Natural killer cell (primary cell): ENCODE data around the gene TMEM184A. TPM values are rescaled to one million over a fixed set of nuclear protein-coding genes. Genes with fewer than 3 reads are reported as not detected.

Experiments
- ATAC-seq, 3 donors: fragments of 150-1000 bp in 2 of 3; fragments of 200-7000 bp in 1 of 3; cut with Tn5 transposase; 1 replicate in 1 of 3; 2 replicates in 2 of 3; pipeline ENCODE4 v1.10.0; 2021; ENCODE audit warnings: mild to moderate bottlenecking in 2 of 3, moderate library complexity in 2 of 3
- DNase-seq, 2 donors: peaks; one replicate each; pipeline versions ENCODE4 v3.0.0 to v3.0.0-alpha.2; 2013 to 2021; ENCODE audit warnings: mixed read lengths in 1 of 2
- H3K27ac ChIP-seq: one replicate; pipeline ENCODE4 v1.5.1; 2013; ENCODE audit warnings: mild to moderate bottlenecking, low read length
- H3K27me3 ChIP-seq: one replicate; pipeline ENCODE4 v1.6.1; 2013; ENCODE audit warnings: low read length; ENCODE audit not compliant: control insufficient read depth, insufficient read depth
- H3K36me3 ChIP-seq: one replicate; pipeline ENCODE4 v1.6.1; 2013; ENCODE audit warnings: low read length; ENCODE audit not compliant: control insufficient read depth, insufficient read depth
- H3K4me1 ChIP-seq: one replicate; pipeline ENCODE4 v1.6.1; 2013; ENCODE audit warnings: low read length; ENCODE audit not compliant: control insufficient read depth, insufficient read depth
- H3K4me3 ChIP-seq: one replicate; pipeline ENCODE4 v1.5.1; 2013; ENCODE audit warnings: low read length
- H3K9me3 ChIP-seq: one replicate; pipeline ENCODE4 v1.6.1; 2013; ENCODE audit warnings: low read length; ENCODE audit not compliant: control insufficient read depth, insufficient read depth
- H3K27ac Mint-ChIP-seq, 2 donors: one replicate each; pipeline ENCODE4 v1.8.0; 2022; ENCODE audit warnings: mild to moderate bottlenecking in 2 of 2, mixed read lengths in 2 of 2, moderate library complexity in 1 of 2
- H3K27me3 Mint-ChIP-seq, 2 donors: one replicate each; pipeline ENCODE4 v1.8.0; 2022; ENCODE audit warnings: low read depth in 2 of 2, mixed read lengths in 2 of 2
- H3K36me3 Mint-ChIP-seq: one replicate; pipeline ENCODE4 v1.8.0; 2022; ENCODE audit warnings: mixed read lengths
- H3K4me1 Mint-ChIP-seq, 2 donors: one replicate each; pipeline ENCODE4 v1.8.0; 2022; ENCODE audit warnings: mixed read lengths in 2 of 2
- H3K4me3 Mint-ChIP-seq: one replicate; pipeline ENCODE4 v1.8.0; 2022; ENCODE audit warnings: mild to moderate bottlenecking, moderate library complexity, mixed read lengths
- H3K9me3 Mint-ChIP-seq, 2 donors: one replicate each; pipeline ENCODE4 v1.8.0; 2022; ENCODE audit warnings: mixed read lengths in 2 of 2
- WGBS: methylation state at CpG from one replicate; pipeline ENCODE4 v1.1.7; 2013; ENCODE audit warnings: missing lambda C conversion rate; ENCODE audit not compliant: insufficient coverage; 5-methylcytosine and 5-hydroxymethylcytosine counted together
- intact Hi-C: fragments of 100-400 bp; cut with micrococcal nuclease; formaldehyde crosslinking; loops from one replicate; pipeline ENCODE4 v1.14.2; 2022
- total RNA-seq, 4 donors: library from RNA; stranded (reverse); fragments of 120-200 nt in 1 of 4; gene quantifications; one replicate each; pipeline versions ENCODE4 v1.2.3 to v1.2.4, GENCODE V29; 2013 to 2022
- TF ChIP-seq, protein P1 (sequence below): fragments of 200-600 bp; IDR thresholded peaks from one replicate; pipeline ENCODE4 v1.8.0; 2022; ENCODE audit warnings: antibody characterized with exemption

TMEM184A gene
- total RNA-seq, 3 donors from 2014 or later (not counting 1 experiment from before 2014, with no cell fraction given) = 0.14 TPM; not detected in 2

- no peaks in the 10 kb centered on the region for H3K36me3 Mint-ChIP-seq
- TF ChIP-seq, protein P1, sequence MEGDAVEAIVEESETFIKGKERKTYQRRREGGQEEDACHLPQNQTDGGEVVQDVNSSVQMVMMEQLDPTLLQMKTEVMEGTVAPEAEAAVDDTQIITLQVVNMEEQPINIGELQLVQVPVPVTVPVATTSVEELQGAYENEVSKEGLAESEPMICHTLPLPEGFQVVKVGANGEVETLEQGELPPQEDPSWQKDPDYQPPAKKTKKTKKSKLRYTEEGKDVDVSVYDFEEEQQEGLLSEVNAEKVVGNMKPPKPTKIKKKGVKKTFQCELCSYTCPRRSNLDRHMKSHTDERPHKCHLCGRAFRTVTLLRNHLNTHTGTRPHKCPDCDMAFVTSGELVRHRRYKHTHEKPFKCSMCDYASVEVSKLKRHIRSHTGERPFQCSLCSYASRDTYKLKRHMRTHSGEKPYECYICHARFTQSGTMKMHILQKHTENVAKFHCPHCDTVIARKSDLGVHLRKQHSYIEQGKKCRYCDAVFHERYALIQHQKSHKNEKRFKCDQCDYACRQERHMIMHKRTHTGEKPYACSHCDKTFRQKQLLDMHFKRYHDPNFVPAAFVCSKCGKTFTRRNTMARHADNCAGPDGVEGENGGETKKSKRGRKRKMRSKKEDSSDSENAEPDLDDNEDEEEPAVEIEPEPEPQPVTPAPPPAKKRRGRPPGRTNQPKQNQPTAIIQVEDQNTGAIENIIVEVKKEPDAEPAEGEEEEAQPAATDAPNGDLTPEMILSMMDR = no peak
- H3K4me1 Mint-ChIP-seq = peaks cover 27 to 30% of the 10 kb centered on the region in 2 donors
- peaks cover 17% of the 10 kb centered on the region for H3K4me1 ChIP-seq
- DNase-seq = no peak
- H3K36me3 ChIP-seq = peaks cover 30% of the 10 kb centered on the region
- WGBS = 96% methylated on average over 55 of the region's 62 CpGs
- H3K27me3 Mint-ChIP-seq = no peaks in the 10 kb centered on the region
- no peak for ATAC-seq
- intact Hi-C loops = no loop called here
- H3K9me3 ChIP-seq = no peaks in the 10 kb centered on the region
- no peak overlapping the region for H3K27ac Mint-ChIP-seq
- no peaks in the 10 kb centered on the region for H3K27me3 ChIP-seq
- no peaks in the 10 kb centered on the region for H3K9me3 Mint-ChIP-seq
- no peak overlapping the region for H3K4me3 Mint-ChIP-seq
- no peak overlapping the region for H3K27ac ChIP-seq
- no peak overlapping the region for H3K4me3 ChIP-seq
Measured at GRCh38 chr7:1498370-1499305, 57.4 kb downstream of the TMEM184A start.

- Mint-ChIP-seq H3K27ac (no peak overlapping the region), H3K36me3 (no peaks in the 10 kb centered on the region), H3K27me3 (no peaks in the 10 kb centered on the region), H3K4me3 (no peak overlapping the region), H3K9me3 (no peaks in the 10 kb centered on the region), H3K4me1 (peaks cover 15 to 18% of the 10 kb centered on the region in 2 donors)
- peaks cover 4% of the 10 kb centered on the region for H3K4me1 ChIP-seq
- peaks cover 27% of the 10 kb centered on the region for H3K36me3 ChIP-seq
- H3K27ac ChIP-seq = no peak overlapping the region
- no peak overlapping the region for H3K4me3 ChIP-seq
- WGBS = 95% methylated on average over 37 of the region's 37 CpGs
- DNase-seq (no peak), ATAC-seq (no peak)
- no peaks in the 10 kb centered on the region for H3K27me3 ChIP-seq
- intact Hi-C loops = no loop called here
- H3K9me3 ChIP-seq = no peaks in the 10 kb centered on the region
- TF ChIP-seq, protein P1 = no peak
Measured at GRCh38 chr7:1497293-1497927, 58.6 kb downstream of the TMEM184A start.

DNA sequence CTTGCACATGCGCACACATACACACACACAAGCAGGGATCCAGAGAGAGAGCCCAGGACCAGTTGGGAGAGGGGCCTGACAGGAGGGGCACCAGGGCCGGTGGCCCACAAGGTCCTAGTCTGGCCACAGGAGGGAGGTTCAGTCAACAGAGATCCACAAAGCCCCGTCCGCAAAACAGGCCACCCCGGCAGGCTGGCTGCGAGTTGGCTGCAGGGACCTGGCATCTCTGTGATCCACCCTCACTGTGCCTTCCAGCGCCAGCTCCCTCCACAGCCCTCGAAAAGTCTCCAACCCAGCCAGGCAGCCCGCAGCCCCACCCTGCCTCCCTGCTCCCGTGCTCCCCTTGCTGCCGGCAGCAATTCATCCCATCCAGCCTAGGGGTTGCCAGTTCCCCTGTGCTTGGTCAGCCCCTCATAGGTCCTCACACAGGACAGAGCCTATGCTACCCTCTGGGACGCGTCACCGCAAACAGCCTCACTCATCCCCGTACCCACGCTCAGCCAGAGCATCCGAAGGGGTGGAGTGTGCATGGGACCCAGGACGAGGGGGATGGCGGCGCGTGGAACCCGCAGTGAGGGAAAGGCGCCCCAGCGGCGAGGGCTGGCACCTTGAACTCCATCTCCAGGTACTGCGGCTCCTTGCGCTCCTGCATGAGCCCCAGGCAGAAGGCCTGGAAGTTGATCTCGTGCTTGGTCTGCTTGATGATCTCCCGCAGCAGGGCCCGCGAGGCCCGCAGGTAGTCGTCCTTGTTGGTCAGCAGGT is 59.3 kb downstream of the TMEM184A start:
- no peak overlapping the region for H3K27ac Mint-ChIP-seq
- intact Hi-C loops = no loop called here
- H3K4me1 Mint-ChIP-seq = peaks cover 8 to 11% of the 10 kb centered on the region in 2 donors
- H3K4me3 Mint-ChIP-seq = no peak overlapping the region
- ATAC-seq = no peak
- no peaks in the 10 kb centered on the region for H3K27me3 ChIP-seq
- H3K27ac ChIP-seq = no peak overlapping the region
- no peaks in the 10 kb centered on the region for H3K9me3 Mint-ChIP-seq
- WGBS = 96% methylated on average over 33 of the region's 33 CpGs
- no peaks in the 10 kb centered on the region for H3K4me1 ChIP-seq
- H3K27me3 Mint-ChIP-seq = no peaks in the 10 kb centered on the region
- H3K9me3 ChIP-seq = no peaks in the 10 kb centered on the region
- TF ChIP-seq, protein P1 = no peak
- DNase-seq = no peak
- H3K36me3 Mint-ChIP-seq = no peaks in the 10 kb centered on the region
- H3K4me3 ChIP-seq = no peak overlapping the region
- peaks cover 31% of the 10 kb centered on the region for H3K36me3 ChIP-seq
